Prostate gland (tissue), 2 donors: ENCODE results near the gene MPPED2. TPM values are rescaled to one million over a fixed set of nuclear protein-coding genes. Genes with fewer than 3 reads are reported as not detected.

Source experiments
- DNase-seq: peaks from one replicate; pipeline ENCODE4 v3.0.0-alpha.2; 2019; ENCODE audit warnings: low spot score
- H3K27ac ChIP-seq, 2 donors: fragments of 200-600 bp; sonication (generic); 2 replicates each; pipeline ENCODE4 v1.5.1; 2017 to 2019
- H3K27me3 ChIP-seq: fragments of 200-600 bp; sonication (generic); replicated peaks from 2 replicates; pipeline ENCODE4 v1.5.1; 2019; ENCODE audit not compliant: insufficient read depth
- H3K36me3 ChIP-seq, 2 donors: fragments of 200-600 bp; sonication (generic); 1 replicate in 1 of 2; 2 replicates in 1 of 2; pipeline versions ENCODE4 v1.5.1 to v1.8.1; 2017 to 2019
- H3K4me1 ChIP-seq: fragments of 200-600 bp; sonication (generic); replicated peaks from 2 replicates; pipeline ENCODE4 v1.5.1; 2019
- H3K4me3 ChIP-seq, 2 donors: fragments of 200-600 bp; sonication (generic); 2 replicates each; pipeline ENCODE4 v1.5.1; 2017 to 2019
- H3K9me3 ChIP-seq: fragments of 200-600 bp; sonication (generic); 2 replicates; pipeline ENCODE4 v1.5.1; 2017
- POLR2A ChIP-seq: fragments of 450-650 bp; IDR thresholded peaks from one replicate; pipeline ENCODE4 v1.6.1; 2016; ENCODE audit warnings: antibody characterized with exemption, mild to moderate bottlenecking
- POLR2AphosphoS5 ChIP-seq: sonication (generic); formaldehyde crosslinking; IDR thresholded peaks from one replicate; pipeline ENCODE4 v1.6.1; 2017; ENCODE audit warnings: antibody characterized with exemption
- WGBS: methylation state at CpG from one replicate; pipeline ENCODE4 v1.1.5; 2018; 5-methylcytosine and 5-hydroxymethylcytosine counted together
- intact Hi-C: fragments of 100-400 bp; cut with DNase I; formaldehyde crosslinking; loops from one replicate; pipeline ENCODE4 v1.14.2; 2022
- total RNA-seq, 2 donors: library from RNA; depleted of rRNA; stranded (reverse); fragments of >200 nt; gene quantifications; one replicate each; pipeline ENCODE4 v1.1.0, GENCODE V29; 2016
- TF ChIP-seq, protein P1 (sequence below), 4 experiments: fragments of 200-600 bp in 2 of 4; fragments of 450-650 bp in 2 of 4; sonication (generic) in 2 of 4; IDR thresholded peaks; 1 replicate in 3 of 4; 2 replicates in 1 of 4; pipeline ENCODE4 v1.5.1; 2016 to 2019; ENCODE audit warnings: antibody characterized with exemption in 4 of 4, mild to moderate bottlenecking in 2 of 4, moderate library complexity in 2 of 4

The MPPED2 gene
- total RNA-seq, 2 donors from 2014 or later: 28.4 to 34.9 TPM

DNA sequence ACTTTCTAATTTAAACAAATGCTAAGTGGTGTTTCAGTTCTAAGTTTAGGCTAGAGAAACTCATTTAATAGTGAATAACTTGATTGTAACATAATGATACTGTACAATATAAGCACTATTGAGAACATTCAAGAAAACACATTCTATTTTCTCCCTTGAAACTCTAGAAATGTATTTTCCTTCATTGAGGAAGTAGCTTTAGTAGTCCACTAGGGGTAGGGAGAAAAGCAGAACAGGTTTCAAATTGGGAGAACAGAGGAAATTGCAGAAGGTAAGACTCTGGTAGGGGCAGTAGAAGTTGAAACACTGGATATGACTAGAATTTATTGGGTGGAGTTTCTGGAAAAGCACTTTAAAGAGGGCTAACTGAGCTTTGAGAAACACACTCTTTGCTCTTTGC is 31.6 kb upstream of the MPPED2 start:
- TF ChIP-seq, protein P1, sequence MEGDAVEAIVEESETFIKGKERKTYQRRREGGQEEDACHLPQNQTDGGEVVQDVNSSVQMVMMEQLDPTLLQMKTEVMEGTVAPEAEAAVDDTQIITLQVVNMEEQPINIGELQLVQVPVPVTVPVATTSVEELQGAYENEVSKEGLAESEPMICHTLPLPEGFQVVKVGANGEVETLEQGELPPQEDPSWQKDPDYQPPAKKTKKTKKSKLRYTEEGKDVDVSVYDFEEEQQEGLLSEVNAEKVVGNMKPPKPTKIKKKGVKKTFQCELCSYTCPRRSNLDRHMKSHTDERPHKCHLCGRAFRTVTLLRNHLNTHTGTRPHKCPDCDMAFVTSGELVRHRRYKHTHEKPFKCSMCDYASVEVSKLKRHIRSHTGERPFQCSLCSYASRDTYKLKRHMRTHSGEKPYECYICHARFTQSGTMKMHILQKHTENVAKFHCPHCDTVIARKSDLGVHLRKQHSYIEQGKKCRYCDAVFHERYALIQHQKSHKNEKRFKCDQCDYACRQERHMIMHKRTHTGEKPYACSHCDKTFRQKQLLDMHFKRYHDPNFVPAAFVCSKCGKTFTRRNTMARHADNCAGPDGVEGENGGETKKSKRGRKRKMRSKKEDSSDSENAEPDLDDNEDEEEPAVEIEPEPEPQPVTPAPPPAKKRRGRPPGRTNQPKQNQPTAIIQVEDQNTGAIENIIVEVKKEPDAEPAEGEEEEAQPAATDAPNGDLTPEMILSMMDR (IDR thresholded peaks at IDR 0.05): no peak
- TF ChIP-seq POLR2A: no peak
- TF ChIP-seq POLR2AphosphoS5: no peak
- DNase-seq: no peak
- Histone ChIP-seq H3K27me3 (no peaks in the 10 kb centered on the region), H3K9me3 (no peaks in the 10 kb centered on the region), H3K27ac (no peak overlapping the region), H3K36me3 (no peaks in the 10 kb centered on the region), H3K4me1 (no peaks in the 10 kb centered on the region), H3K4me3 (no peak overlapping the region)
- intact Hi-C loops: no loop called here

DNA sequence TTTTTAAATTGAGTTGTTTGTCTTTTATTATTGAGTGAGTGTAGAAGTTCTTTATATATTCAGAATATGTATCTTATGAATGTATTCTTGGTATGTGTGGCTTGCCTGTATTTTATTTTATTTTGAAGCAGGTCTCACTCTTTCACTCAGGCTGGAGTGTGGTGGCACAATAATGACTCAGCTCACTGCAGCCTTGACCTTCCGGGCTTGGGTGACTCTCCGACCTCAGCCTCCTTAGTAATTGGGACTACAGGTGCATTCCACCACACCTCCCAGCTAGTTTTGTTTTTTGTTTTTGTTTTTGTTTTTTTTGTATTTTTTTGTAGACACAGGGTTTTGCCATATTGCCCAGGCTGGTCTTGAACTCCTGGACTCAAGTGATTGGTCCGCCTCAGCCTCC is 24.5 kb upstream of the MPPED2 start:
- H3K4me1 ChIP-seq: no peaks in the 10 kb centered on the region
- no peak for DNase-seq
- TF ChIP-seq POLR2A (no peak), POLR2AphosphoS5 (no peak)
- TF ChIP-seq, protein P1 (IDR thresholded peaks at IDR 0.05): no peak
- no peaks in the 10 kb centered on the region for H3K9me3 ChIP-seq
- H3K4me3 ChIP-seq: no peak overlapping the region
- H3K27me3 ChIP-seq: no peaks in the 10 kb centered on the region
- intact Hi-C loops: no loop called here
- WGBS: 93% methylated on average over 3 of the region's 3 CpGs
- no peak overlapping the region for H3K27ac ChIP-seq
- no peaks in the 10 kb centered on the region for H3K36me3 ChIP-seq

DNA sequence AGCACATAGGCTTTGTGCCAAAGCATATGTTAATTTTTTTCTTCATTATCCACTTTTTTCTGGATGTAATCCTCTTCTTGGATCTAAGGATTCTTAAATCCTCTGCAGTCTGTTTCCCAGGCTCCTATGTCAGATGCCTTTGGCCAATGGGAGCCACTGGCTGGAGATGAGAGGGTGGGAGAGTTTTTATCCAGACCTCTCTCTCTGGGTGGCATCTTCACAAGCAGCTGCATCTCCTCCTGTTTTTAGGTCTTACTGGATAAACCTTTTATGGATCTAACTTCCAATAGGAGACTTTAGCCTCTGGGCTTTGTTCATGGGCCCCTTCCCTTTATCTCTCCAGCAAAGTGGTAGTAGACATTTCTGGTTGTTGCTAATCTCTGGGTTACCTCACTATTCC is 22.4 kb upstream of the MPPED2 start:
- Histone ChIP-seq H3K9me3 (no peaks in the 10 kb centered on the region), H3K27me3 (no peaks in the 10 kb centered on the region), H3K27ac (no peak overlapping the region), H3K36me3 (no peaks in the 10 kb centered on the region), H3K4me3 (no peak overlapping the region), H3K4me1 (no peaks in the 10 kb centered on the region)
- intact Hi-C loops: no loop called here
- TF ChIP-seq POLR2AphosphoS5: no peak
- TF ChIP-seq POLR2A: no peak
- TF ChIP-seq, protein P1 (IDR thresholded peaks at IDR 0.05): no peak
- DNase-seq: no peak

DNA sequence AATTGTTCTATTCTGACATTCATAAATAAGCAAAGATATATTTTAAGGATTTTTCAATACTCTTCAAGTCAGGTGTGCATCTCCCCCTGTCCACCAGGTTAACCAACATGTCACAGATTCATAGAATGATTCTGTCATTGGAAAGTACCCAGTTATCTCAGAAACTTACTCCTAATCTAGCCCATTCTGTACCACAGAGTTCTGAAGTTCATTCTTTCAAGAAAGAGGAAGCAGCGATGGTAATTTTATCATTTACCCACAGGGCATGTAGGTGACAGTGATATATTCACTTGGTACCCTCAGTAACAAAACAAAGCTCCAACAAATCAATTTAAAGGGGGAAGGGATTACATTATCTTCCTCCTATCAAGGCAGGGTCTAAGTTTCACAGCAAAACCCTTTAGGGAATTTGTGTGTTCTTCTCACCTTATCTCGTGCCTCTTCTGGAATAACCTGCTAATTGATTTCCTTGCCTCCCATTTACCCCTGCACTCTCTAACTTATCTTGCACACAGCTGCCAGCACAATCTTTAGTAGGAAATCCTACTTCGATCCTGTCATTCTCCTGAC is 19.0 kb upstream of the MPPED2 start:
- WGBS: 49% methylated on average over 3 of the region's 3 CpGs
- no peak overlapping the region for H3K27ac ChIP-seq

DNA sequence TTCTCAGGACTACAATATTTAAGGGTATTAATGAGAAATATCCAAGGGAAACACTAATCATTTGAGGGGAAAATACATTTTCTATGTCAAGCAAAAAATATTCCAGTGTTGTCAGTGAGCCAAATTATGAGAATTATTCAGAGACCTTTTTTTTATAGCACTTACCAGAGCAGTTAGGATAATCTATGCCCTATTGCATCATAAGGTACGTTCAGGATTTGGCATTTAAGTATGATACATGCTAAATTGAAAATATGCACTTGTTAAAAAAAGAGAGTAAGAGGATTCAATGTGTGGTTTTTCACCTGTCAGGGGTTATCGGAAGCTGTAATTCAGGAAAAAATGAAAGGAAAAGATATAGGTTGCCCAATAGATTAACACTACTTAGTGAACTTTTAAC is 17.2 kb upstream of the MPPED2 start:
- Histone ChIP-seq H3K4me1 (no peaks in the 10 kb centered on the region), H3K27me3 (no peaks in the 10 kb centered on the region), H3K4me3 (no peak overlapping the region), H3K9me3 (no peaks in the 10 kb centered on the region), H3K27ac (no peak overlapping the region), H3K36me3 (no peaks in the 10 kb centered on the region)
- intact Hi-C loops: no loop called here
- DNase-seq: no peak
- TF ChIP-seq POLR2AphosphoS5 (no peak), POLR2A (no peak)
- TF ChIP-seq, protein P1 (IDR thresholded peaks at IDR 0.05): no peak
- WGBS: 80% methylated on average over 2 of the region's 2 CpGs

More for the DNA sequence above, 19.0 kb upstream of the MPPED2 start:
- TF ChIP-seq POLR2A (no peak), POLR2AphosphoS5 (no peak)
- TF ChIP-seq, protein P1 (IDR thresholded peaks at IDR 0.05): no peak
- Histone ChIP-seq H3K27me3 (no peaks in the 10 kb centered on the region), H3K36me3 (no peaks in the 10 kb centered on the region), H3K4me1 (no peaks in the 10 kb centered on the region), H3K9me3 (no peaks in the 10 kb centered on the region), H3K4me3 (no peak overlapping the region)
- no peak for DNase-seq
- intact Hi-C loops: no loop called here
